Mucosa of rectum (tissue), 2 donors: Measurements from ENCODE around the gene WNT16.

Source experiments
- H3K27ac ChIP-seq, 2 donors: one replicate each; pipeline ENCODE4 v1.7.0; 2013; ENCODE audit warnings: inconsistent platforms in 2 of 2, low read depth in 2 of 2, low read length in 2 of 2
- H3K27me3 ChIP-seq, 2 donors: one replicate each; pipeline ENCODE4 v1.7.0; 2013; ENCODE audit warnings: low read length in 2 of 2; ENCODE audit not compliant: control insufficient read depth in 2 of 2, insufficient read depth in 2 of 2
- H3K36me3 ChIP-seq, 2 donors: one replicate each; pipeline ENCODE4 v1.7.0; 2013; ENCODE audit warnings: low read length in 2 of 2; ENCODE audit not compliant: control insufficient read depth in 2 of 2, insufficient read depth in 2 of 2
- H3K4me1 ChIP-seq, 2 donors: one replicate each; pipeline ENCODE4 v1.7.0; 2013; ENCODE audit warnings: low read length in 2 of 2, mild to moderate bottlenecking in 1 of 2; ENCODE audit not compliant: control insufficient read depth in 2 of 2, insufficient read depth in 2 of 2
- H3K4me3 ChIP-seq, 2 donors: one replicate each; pipeline ENCODE4 v1.7.0; 2013; ENCODE audit warnings: low read length in 2 of 2
- H3K9ac ChIP-seq, 2 donors: one replicate each; pipeline ENCODE4 v1.7.0; 2013; ENCODE audit warnings: low read length in 2 of 2, low read depth in 1 of 2, mild to moderate bottlenecking in 1 of 2
- H3K9me3 ChIP-seq, 2 donors: one replicate each; pipeline ENCODE4 v1.7.0; 2013; ENCODE audit warnings: low read length in 2 of 2; ENCODE audit not compliant: control insufficient read depth in 2 of 2
- donor health status: healthy.
- donor health status: Normal muscosa, but diverticular disease.

Gene WNT16

DNA sequence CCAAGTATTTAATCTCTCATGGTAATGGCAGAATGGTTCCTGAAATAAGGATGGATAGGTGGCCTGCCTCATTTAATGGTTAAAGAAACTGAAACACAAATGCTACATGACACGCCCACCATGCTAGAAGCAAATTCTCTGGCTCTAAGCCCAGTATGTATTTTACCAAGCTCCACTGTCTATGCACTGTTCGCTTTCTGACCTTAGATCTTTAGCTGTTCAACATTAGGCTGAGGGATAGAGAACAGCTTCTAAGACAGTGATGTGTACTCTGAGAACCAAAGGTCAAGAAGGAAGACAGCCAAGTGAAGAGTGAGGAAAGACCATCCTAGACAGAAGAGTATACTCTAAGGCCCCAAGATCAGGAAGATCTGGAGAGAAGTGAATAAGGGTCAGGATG lies 40.7 kb downstream of the WNT16 start:
- H3K4me3 ChIP-seq, result no peak overlapping the region
- H3K27ac ChIP-seq, result peak overlapping the region in 1 of 2 donors; percentile 38
- no peaks in the 10 kb centered on the region for H3K9me3 ChIP-seq
- H3K27me3 ChIP-seq, result no peaks in the 10 kb centered on the region
- no peak overlapping the region for H3K9ac ChIP-seq
- peaks cover 0 to 7% of the 10 kb centered on the region in 2 donors for H3K4me1 ChIP-seq
- peaks cover 0 to 3% of the 10 kb centered on the region in 2 donors for H3K36me3 ChIP-seq

DNA sequence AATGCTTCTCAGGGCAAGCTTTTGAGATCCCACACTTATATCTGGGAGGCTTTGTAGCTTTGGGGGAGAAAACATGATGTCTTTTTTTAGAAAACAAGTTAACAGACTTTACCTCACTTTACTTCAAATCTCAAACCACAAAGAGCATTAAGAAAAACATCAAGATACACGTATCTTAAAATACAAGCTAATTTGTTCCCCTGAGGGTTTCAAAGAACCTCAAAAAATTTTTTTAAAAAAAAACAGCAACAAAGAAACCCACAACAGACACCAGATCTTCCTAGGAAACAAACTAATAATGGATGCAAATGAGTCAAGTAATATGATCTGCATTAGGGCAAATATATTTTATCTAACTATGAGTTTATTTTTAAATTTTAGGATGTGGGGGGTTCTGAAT lies 42.6 kb downstream of the WNT16 start:
- Histone ChIP-seq H3K9ac (no peak overlapping the region), H3K36me3 (peaks cover 8 to 11% of the 10 kb centered on the region in 2 donors), H3K4me1 (peaks cover 0 to 7% of the 10 kb centered on the region in 2 donors), H3K4me3 (no peak overlapping the region), H3K9me3 (no peaks in the 10 kb centered on the region), H3K27ac (no peak overlapping the region), H3K27me3 (no peaks in the 10 kb centered on the region)

DNA sequence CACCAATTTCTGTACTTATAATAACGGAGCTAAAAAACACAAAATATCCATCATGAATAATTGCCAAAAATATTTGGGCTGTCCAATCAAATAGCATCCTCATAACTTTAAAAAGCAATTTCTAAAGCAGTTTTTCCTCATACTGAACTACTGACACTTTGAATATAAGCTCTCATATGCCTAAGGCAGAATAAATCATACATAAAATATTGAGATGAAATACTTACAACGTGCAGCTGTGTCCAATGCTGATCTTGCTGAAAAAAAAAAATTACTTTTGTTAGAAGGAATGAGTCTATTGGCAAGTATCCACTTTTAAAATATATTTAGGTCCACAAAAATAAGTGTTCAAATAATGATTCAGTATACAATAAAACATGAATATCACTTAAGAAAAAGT lies 43.1 kb downstream of the WNT16 start:
- no peaks in the 10 kb centered on the region for H3K27me3 ChIP-seq
- no peak overlapping the region for H3K9ac ChIP-seq
- H3K4me3 ChIP-seq, result no peak overlapping the region
- H3K36me3 ChIP-seq, result peaks cover 8 to 14% of the 10 kb centered on the region in 2 donors
- no peaks in the 10 kb centered on the region for H3K9me3 ChIP-seq
- H3K4me1 ChIP-seq, result peaks cover 0 to 7% of the 10 kb centered on the region in 2 donors
- no peak overlapping the region for H3K27ac ChIP-seq

DNA sequence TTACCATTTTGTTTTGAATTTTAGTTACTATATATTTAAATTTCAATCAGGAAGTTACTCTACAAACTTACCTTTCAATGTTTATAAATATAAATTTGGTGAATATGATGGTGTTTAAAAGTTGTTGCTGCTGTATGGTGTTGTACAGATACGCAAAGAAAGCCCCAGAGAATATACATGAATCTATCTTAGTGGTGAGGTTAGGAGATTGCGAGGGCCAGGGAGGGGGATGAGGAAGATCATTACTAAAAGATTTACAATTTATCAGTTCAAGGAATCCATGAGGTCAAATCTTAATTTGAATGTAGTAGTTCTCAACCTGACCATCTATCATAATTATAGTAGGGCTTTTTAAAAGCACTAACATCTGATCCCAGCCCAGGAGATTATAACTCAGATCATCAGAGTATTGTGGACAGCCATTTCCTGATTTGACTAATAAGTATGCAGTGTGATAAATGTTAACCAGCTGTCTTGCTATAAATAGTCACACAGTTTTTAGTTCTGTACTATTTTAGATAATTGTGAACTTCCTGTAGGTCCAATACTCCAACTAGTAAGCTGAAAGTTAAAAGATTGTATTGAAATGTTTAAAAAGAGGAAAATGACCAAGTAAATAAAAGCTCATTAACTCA lies 43.7 kb downstream of the WNT16 start:
- peaks cover 0 to 7% of the 10 kb centered on the region in 2 donors for H3K4me1 ChIP-seq
- H3K36me3 ChIP-seq, result peaks cover 14 to 18% of the 10 kb centered on the region in 2 donors
- H3K9ac ChIP-seq, result no peak overlapping the region
- no peaks in the 10 kb centered on the region for H3K27me3 ChIP-seq
- no peak overlapping the region for H3K4me3 ChIP-seq
- H3K9me3 ChIP-seq, result no peaks in the 10 kb centered on the region
- peak overlapping the region in 1 of 2 donors; percentile 18 for H3K27ac ChIP-seq

DNA sequence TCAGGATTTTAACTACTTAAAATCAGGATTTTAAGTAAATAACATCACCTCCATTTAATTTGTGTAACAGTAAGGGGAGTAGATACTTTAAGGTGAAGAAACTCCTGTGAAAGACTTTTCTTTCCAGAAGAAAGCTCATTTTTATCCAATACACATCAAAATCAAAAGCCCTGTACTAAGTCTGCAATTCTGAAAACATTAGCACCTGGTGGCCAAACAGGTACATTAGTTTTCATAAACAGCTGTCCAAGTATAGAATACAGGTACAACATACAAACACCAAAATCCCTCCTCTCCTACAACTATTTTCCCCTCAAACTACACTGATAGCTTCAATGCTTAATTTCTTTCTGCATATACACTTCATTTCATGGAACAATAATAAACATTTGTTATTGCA lies 44.4 kb downstream of the WNT16 start:
- peaks cover 17 to 23% of the 10 kb centered on the region in 2 donors for H3K36me3 ChIP-seq
- H3K27ac ChIP-seq, result no peak overlapping the region
- no peaks in the 10 kb centered on the region for H3K27me3 ChIP-seq
- no peak overlapping the region for H3K9ac ChIP-seq
- peaks cover 0 to 7% of the 10 kb centered on the region in 2 donors for H3K4me1 ChIP-seq
- H3K9me3 ChIP-seq, result no peaks in the 10 kb centered on the region
- no peak overlapping the region for H3K4me3 ChIP-seq

DNA sequence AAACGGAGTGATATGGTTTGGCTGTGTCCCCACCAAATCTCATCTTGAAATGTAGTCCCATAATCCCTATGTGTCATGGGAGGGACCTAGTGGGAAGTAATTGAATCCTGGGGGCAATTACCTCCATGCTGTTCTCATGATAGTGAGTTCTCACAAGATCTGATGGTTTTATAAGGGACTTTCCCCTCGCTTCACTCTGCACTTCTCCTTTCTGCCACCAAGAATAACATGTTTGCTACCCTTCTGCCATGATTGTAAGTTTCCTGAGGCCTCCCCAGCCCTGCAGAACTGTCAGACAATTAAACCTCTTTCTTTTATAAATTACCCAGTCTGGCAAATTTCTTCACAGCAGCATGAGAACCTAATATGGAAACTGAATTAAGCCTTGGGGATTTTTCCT lies 48.2 kb downstream of the WNT16 start:
- Histone ChIP-seq H3K27me3 (no peaks in the 10 kb centered on the region), H3K27ac (no peak overlapping the region), H3K9ac (no peak overlapping the region), H3K4me1 (no peaks in the 10 kb centered on the region), H3K36me3 (peaks cover 17 to 24% of the 10 kb centered on the region in 2 donors), H3K4me3 (no peak overlapping the region), H3K9me3 (no peaks in the 10 kb centered on the region)

DNA sequence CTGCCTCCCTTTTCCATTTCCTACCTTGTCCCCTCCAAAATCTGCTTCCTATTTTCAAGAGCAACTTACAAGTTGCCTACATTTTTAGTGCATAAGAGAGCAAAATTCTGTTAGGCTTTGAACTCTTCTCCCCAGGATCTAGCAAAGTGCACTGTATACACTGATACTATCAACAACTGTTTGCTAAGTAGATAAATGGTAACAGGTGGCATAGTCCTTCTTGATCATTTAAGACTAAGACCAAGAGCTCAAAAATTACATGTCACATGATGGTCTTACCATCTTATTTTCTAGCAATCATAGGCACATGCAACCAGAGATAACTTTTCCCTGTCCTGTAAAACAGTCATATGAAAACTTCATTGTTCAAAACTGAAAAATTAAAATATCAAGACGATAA lies 51.1 kb downstream of the WNT16 start:
- peaks cover 4 to 7% of the 10 kb centered on the region in 2 donors for H3K4me1 ChIP-seq
- no peaks in the 10 kb centered on the region for H3K9me3 ChIP-seq
- no peaks in the 10 kb centered on the region for H3K27me3 ChIP-seq
- H3K36me3 ChIP-seq, result peaks cover 17 to 24% of the 10 kb centered on the region in 2 donors
- H3K4me3 ChIP-seq, result no peak overlapping the region
- H3K27ac ChIP-seq, result no peak overlapping the region
- H3K9ac ChIP-seq, result no peak overlapping the region

DNA sequence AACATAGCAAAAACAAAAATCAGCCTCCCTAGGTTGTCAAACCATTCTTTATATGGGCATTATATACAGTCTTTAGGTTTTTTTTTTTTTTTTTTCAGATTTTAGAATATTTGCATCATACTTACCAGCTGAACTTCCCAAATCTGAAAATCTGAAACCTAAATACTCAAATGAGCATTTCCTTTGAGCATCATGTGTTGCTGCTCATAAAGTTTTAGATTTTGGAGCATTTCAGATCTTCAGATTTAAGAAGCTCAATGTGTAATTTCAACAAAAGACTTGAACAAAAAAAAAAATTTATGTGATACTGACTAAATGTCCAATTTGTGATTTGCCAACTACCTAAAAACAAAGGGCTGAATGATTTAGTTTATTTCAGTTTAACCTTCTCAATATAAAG lies 53.7 kb downstream of the WNT16 start:
- peaks cover 14 to 15% of the 10 kb centered on the region in 2 donors for H3K4me1 ChIP-seq
- H3K9me3 ChIP-seq, result no peaks in the 10 kb centered on the region
- no peaks in the 10 kb centered on the region for H3K27me3 ChIP-seq
- no peak overlapping the region for H3K9ac ChIP-seq
- no peak overlapping the region for H3K27ac ChIP-seq
- no peak overlapping the region for H3K4me3 ChIP-seq
- peaks cover 4 to 9% of the 10 kb centered on the region in 2 donors for H3K36me3 ChIP-seq

DNA sequence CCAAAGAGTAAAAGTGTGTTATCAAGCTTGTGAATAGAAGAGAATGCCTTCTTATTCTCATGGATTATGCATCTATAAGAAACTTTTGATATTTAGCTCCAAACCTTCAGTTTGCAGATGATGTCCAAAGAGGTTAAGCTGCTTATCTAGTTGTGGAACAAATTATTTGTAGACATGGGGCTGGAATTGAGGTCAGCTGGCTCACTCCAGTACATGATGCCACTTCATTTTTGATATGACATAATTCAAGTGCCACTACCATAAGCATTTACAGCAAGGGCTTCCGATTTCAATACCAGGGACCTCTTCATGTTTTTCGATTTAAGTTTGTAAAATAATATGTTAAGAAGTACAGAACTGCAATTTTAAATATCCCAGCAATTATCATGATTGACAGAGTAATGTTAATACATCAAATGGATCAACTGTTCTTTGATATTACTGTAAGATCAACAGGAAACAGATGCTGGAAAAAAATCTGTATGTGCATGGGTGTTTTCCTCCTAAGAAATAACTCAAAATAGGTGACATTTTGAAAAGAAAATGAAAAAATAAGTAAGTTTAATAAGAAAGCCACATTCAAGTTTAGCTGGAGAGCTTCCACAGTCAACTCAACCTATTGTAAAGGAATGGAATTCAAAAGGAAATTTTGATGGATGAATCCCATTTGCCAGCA lies 54.6 kb downstream of the WNT16 start:
- H3K9me3 ChIP-seq, result no peaks in the 10 kb centered on the region
- H3K4me3 ChIP-seq, result no peak overlapping the region
- no peak overlapping the region for H3K27ac ChIP-seq
- H3K27me3 ChIP-seq, result no peaks in the 10 kb centered on the region
- peaks cover 14 to 15% of the 10 kb centered on the region in 2 donors for H3K4me1 ChIP-seq
- H3K36me3 ChIP-seq, result peaks cover 0 to 3% of the 10 kb centered on the region in 2 donors
- no peak overlapping the region for H3K9ac ChIP-seq

DNA sequence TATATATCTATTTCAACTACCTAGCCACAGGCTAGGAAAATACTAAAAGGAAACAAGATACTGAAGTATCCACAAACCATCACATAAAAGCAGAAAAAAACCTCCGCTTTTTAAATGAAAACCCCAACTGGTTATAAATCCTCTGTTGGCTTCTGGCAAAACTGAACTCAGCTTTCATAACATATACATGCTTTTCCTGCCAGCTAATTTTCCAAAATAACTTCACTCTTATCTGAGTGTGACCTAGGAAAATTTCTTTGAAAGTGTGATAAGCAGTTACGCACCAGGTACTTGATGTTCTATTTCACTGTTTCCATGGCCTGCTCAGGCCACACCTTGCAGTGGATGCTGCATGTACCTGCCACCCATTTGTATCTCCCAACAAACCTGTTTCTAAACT lies 55.5 kb downstream of the WNT16 start:
- Histone ChIP-seq H3K9me3 (no peaks in the 10 kb centered on the region), H3K4me3 (no peak overlapping the region), H3K27ac (peak overlapping the region; percentile 3 to 15), H3K9ac (no peak overlapping the region), H3K4me1 (peaks cover 14 to 15% of the 10 kb centered on the region in 2 donors), H3K27me3 (no peaks in the 10 kb centered on the region), H3K36me3 (peaks cover 0 to 3% of the 10 kb centered on the region in 2 donors)
